HG03135 (cell line): ENCODE data around the gene GNB1L.

ENCODE experiments used
- ATAC-seq: cut with Tn5 transposase; IDR thresholded peaks from one replicate; pipeline ENCODE4 v1.9.1; 2021; ENCODE audit warnings: mild to moderate bottlenecking, moderate library complexity; ENCODE audit not compliant: unreplicated experiment

Gene GNB1L

DNA sequence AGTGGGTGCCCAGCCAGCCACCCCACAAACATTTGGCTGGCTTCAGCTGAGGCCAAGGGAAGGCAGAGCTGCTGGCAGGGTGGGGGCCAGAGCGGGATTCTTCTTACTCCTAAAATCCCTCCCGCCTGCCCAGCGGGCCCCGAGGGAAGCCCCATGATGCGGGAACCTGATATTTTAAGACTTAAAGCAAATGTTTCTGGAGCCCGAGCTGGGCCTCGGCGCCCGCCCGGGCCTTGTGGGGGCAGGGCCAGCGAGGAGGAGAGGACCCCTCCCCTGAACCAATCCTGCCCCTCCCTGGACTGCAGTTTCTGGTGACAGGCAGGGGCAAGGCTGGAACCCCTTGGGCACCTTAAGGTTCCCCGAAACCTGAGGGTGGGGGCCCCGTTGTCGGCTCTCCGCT is 114.1 kb downstream of the GNB1L start:
- ATAC-seq, result no peak

DNA sequence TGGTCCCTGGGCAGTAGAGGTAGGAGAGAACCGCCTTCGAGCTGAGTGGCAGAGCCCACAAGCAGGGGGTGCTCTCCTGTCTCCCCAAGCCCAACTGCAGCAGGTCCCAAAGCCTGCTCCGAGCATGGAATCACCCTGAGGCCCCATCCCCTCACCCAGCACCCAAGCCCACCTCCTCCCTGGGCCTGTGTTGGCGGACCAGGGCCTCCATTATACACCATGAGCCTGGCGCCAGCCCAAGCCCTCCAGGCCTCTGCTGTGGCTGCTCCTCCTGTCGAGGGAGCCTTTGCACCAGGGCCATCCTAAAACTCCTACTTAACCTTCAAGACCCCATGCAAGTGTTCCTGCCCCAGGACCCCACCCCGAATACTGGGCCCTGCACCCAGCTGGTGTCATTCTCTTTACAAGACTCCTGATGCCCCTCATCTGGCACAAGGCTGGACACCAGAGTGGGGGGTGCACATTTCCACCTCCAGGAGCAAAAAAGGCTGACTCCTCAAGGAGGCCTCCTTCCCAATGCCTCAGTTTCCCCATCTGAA is 114.7 kb downstream of the GNB1L start:
- ATAC-seq, result no peak

DNA sequence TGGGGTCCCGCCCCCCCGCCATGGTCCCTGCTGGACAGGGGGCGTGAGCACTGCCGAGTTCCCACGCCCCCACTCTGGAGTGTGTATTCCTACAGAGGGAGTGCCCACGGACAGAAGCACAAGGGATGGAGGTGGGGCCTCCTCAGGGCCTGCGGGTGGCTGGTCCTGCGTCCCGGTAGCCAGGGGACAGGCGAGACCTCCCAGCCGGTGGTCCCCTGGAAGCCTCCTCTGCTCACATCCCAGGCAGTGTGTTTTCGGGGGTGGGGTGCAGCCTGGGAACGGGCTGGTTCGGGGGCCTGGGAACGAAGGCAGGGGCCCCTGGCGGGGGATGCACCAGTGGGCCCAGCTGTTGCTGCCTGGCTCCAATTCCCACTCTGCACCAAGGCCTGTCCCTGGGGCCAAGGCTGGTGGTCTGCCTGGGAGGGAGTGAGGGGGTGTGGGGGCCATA is 115.2 kb downstream of the GNB1L start:
- ATAC-seq, result no peak

DNA sequence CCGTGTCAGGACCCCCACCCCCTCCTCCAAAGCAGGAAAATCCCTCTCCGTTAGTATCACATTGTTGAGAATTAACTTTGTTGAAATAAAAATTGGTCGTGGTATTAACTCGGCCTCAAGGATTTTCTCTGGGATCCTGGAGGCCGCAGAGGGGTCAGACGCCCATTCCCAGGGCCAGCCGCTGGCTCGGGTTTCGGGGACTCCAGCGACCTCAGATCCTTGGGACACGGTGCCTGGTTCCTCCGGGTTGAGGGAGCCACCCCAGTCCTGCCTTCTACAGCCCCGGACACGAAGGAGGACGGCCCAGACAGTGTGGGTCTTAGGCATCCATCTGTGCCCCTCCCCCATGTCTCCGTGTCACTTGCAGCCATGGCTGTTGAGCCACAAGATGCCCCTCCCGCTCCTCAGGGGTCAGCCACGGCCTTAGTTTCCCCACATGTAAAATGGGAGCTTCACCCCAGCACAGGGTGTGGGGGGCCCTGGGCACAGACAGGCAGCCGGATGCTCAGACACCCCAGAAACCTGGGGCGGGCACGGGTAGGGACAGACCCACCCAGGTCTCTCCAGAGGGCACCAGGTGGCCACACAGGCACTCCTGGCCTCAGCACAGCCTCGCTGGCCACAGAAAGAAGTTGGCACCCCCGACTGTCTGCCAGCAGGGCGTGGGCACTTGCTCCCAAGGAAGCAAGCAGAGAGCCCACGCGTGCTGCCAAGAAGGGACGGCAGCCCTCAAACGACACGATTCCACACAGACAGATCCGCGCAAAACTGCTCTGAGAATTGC is 115.8 kb downstream of the GNB1L start:
- no peak for ATAC-seq

DNA sequence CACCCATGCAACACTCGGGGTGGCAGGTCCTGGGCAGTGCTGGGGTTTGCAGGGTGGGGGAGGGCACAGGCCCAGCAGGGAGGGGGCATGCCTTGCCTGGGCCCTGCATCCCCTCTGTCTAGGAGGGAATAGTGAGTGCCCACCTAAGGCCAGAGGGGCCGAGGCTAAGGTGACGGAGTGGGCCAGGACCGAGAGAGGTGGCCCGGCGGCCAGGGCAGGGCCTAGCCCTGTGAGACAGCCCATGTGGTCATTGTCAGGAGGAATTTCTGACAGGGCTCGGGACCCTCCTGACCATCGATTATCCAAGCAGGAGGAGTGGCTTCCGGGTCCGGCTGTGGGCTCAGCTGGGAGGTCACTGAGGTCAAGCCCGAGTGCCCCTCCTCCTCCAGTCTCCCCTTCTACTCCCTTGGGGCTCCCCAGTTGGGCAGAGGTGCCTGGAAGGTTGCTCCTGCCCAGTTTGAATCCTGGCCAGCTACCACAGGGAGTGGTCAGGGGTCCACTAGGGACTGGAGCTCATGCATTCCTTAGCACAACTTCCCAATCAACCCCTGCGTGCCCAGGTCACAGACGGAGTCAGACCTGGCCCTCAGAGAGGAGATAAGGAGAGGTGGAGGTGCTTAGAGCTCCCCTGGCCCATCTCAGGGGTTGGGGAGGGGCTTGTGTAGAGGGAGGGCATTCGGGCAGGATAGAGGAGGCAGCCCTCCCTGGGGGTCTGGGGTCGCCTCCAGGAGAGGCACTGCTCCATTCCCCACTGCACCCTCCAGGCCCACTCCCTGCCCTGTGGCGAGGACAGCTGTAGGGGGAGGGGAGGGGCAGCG is 116.6 kb downstream of the GNB1L start:
- ATAC-seq, result no peak

DNA sequence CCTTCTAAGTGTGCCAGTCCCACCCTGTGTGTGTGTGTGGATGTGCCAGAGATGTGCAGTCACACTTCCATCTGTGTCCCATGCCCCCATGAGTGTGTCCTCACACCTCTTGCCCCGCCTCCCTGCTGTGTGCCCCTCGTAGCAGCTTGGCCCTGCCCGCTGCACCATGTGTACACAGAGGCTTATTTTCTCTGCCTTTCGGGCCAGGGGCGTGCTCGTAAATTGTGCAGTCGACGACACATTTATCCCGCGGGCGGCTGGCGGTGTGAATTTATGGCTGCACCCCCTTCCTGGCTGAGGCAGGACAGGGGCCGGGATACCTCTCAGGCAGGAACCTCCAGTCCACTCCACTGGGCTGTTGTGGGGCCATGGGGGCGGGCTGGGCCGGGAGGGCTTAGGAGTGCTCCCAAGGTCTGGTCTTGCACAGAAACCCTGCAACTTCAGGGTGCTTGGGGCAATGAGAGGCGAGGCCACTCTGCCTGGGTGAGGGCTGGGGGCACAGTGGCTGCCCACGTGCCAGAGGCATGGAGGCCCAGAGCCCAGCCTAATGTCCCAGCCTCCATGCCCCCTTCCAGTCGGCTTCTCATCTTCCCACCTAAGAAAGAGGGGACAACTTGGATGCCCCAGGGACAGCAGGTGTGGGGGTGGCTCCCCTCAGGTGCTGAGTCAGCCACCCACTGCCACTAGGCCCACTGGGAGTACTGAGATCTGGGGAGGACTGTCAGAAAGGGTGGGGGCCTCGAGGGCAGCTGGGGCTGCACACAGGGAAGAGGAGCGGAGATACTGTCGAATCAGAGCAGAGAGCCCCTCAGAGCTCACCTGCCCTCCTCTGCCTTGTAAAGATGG is 118.8 kb downstream of the GNB1L start:
- ATAC-seq, result no peak

DNA sequence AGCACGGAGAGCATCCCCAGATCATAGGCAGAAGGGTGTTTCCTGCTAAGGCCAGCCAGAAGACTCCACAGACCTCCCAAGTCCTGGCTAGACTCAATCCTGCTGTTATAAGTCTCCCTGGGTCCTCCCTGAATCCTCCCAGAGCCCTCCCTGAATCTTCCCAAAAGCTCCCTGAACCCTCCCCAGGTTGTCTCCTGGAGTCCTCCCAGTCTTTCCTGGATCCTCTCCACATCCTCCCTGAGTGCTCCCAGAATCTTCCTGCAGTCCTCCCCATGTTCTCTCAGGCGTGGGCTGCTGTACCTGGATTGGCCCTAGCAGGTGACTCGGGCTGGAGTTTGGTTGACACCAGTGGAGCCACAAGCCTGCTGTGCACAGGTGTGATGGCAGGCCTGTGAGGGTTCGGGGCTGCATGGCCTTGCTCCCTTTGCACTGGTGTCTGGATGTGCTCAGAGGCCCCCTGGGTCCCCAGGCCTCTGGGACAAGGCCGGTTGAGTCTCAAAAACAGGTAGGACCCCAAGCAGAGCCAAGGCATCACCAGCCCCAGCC is 119.8 kb downstream of the GNB1L start:
- no peak for ATAC-seq

DNA sequence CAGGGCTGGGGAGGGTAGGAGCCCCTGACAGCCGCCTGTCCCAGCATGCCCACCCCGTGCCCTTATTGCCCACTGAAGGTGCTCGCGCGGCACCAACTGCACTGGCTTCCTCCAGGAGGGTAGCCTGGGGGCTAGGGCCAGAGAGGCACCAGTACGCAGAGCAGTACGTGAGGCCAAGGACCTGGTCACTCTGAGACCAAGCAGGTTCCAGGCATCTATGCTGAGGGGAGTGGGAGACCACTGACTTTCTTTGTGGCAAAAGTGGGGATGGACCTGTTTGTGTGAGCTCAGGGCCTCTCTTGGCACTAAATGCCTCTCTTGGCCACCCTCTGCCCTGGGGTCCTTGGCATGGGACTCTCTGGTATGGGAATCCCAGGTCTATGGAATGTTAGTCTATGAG is 120.5 kb downstream of the GNB1L start:
- ATAC-seq, result no peak

DNA sequence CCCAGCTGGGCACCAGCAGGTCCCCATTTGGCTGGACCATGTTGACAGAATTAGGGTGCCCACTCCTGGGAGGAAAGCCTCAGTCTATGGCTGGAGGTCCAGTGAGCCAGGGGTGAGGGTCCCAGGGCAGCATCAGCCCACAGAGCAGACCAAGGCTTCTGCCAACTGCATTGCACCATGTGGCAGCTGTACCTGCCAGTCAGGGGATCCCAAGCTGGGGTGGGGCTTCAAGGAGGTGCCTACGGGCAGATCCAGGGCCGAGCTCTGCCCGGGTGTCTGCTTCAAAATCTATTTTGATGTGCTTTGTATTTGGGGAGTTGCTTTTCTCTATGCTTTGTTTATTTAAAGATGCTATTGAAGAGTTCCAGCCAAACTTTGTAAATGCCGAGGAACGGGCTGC is 120.9 kb downstream of the GNB1L start:
- ATAC-seq, result no peak
